GM19328 (cell line): ENCODE results near the gene CYP4X1.
"Not testable (repeated sequence)": the region's sequence is repeated elsewhere in the genome, so short reads cannot be mapped to it uniquely, and the experiment has no call there.

Source experiments
- ATAC-seq: cut with Tn5 transposase; IDR thresholded peaks from one replicate; pipeline ENCODE4 v1.9.1; 2021; ENCODE audit warnings: mild to moderate bottlenecking, moderate library complexity; ENCODE audit not compliant: unreplicated experiment

The CYP4X1 gene

DNA sequence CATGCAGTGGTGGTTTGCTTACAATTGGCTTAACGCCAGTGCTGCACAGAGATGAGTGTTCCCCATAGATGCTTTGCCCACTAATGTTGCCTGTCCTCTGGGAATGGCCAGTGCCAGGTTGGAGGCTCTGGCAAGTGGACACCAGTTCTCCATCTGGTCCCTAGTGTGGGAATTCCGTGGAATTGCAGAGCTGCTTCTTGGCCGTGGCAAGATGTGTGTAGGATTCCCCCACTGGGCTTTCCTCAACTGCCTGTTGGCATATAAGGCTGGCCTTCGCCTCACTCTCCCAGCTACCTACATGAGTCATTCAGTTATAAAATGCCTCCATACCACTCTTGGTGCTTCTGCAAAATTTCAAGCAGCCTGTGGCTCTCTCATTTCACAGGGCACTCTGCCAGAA is 45.6 kb downstream of the CYP4X1 start:
- ATAC-seq: not testable (repeated sequence)

GRCh38 chr1:47069509-47069908 is 46.0 kb downstream of the CYP4X1 start:
- not testable (repeated sequence) for ATAC-seq

- not testable (repeated sequence) for ATAC-seq
Measured at GRCh38 chr1:47089356-47089755, 65.9 kb downstream of the CYP4X1 start.

GRCh38 chr1:47091476-47091875 is 68.0 kb downstream of the CYP4X1 start:
- ATAC-seq: not testable (repeated sequence)
